GM12878 (cell line): Measurements from ENCODE around the gene ARHGAP19. TPM values are rescaled to one million over a fixed set of nuclear protein-coding genes. Genes with fewer than 3 reads are reported as not detected.

Experiments used
- ATAC-seq: fragments of 200-7000 bp; cut with Tn5 transposase; 3 replicates; pipeline ENCODE4 v1.9.1; 2020; ENCODE audit warnings: mild to moderate bottlenecking, moderate library complexity
- BruUV-seq: library from RNA; stranded (reverse); fragments of 400-500 nt; replicated peaks from 2 replicates; lab custom pipeline; 2021; lab: Mats Ljungman, UMichigan
- CTCF ChIA-PET: fragments of 300-600 bp; sonication (Branson Sonifier 250); formaldehyde crosslinking; extraction: SDS; loops from one replicate; lab custom pipeline; 2021; ENCODE audit warnings: inconsistent platforms; lab: Yijun Ruan, JAX
- POLR2A ChIA-PET: fragments of 350-600 bp; formaldehyde crosslinking; extraction: SDS; loops from one replicate; lab custom pipeline; 2021; ENCODE audit warnings: inconsistent platforms; lab: Charles Lee
- RAD21 ChIA-PET: fragments of 300-600 bp; sonication (Branson Sonifier 250); formaldehyde crosslinking; loops from one replicate; lab custom pipeline; 2023; ENCODE audit warnings: antibody characterized with exemption; ENCODE audit not compliant: unreplicated experiment; lab: Charles Lee
- SMC1A ChIA-PET: fragments of 300-600 bp; sonication (Branson Sonifier 250); formaldehyde crosslinking; loops from one replicate; lab custom pipeline; 2023; ENCODE audit not compliant: unreplicated experiment, uncharacterized antibody; lab: Charles Lee
- DNase-seq: peaks from one replicate; pipeline ENCODE4 v3.0.0-alpha.2; 2011; ENCODE audit warnings: low read depth, low spot score
- FAIRE-seq: peaks from 3 replicates; lab custom pipeline; 2011; peaks lifted over from hg19 to GRCh38; lab: Jason Lieb, UNC
- H2AFZ ChIP-seq: 2 replicates; pipeline ENCODE4 v1.6.0; 2011; ENCODE audit warnings: low read depth, low read length, control low read depth; ENCODE audit not compliant: control insufficient read depth
- H3K27ac ChIP-seq: 2 replicates; pipeline ENCODE4 v1.5.1; 2011; ENCODE audit warnings: control low read depth; ENCODE audit not compliant: control insufficient read depth, insufficient read depth
- H3K27me3 ChIP-seq, 2 experiments: replicated peaks in 1 of 2; 2 replicates each; pipeline versions ENCODE4 v1.6.0 to v1.6.1; 2011; ENCODE audit warnings: low read length in 1 of 2; ENCODE audit not compliant: control insufficient read depth in 2 of 2, insufficient read depth in 2 of 2
- H3K36me3 ChIP-seq, 2 experiments: 2 replicates each; pipeline ENCODE4 v1.5.1; 2011; ENCODE audit warnings: low read length in 1 of 2; ENCODE audit not compliant: control insufficient read depth in 2 of 2, insufficient read depth in 2 of 2
- H3K4me1 ChIP-seq: 2 replicates; pipeline ENCODE4 v1.6.1; 2011; ENCODE audit warnings: mild to moderate bottlenecking, low read length, moderate library complexity, mixed read lengths; ENCODE audit not compliant: control insufficient read depth, insufficient read depth
- H3K4me2 ChIP-seq: 2 replicates; pipeline ENCODE4 v1.6.0; 2011; ENCODE audit warnings: control low read depth; ENCODE audit not compliant: control insufficient read depth, insufficient read depth
- H3K4me3 ChIP-seq: fragments of 200-600 bp; sonication (generic); 2 replicates; pipeline ENCODE4 v1.5.1; 2016
- H3K79me2 ChIP-seq: 2 replicates; pipeline ENCODE4 v1.6.0; 2011; ENCODE audit warnings: low read length; ENCODE audit not compliant: control insufficient read depth, insufficient read depth
- H3K9ac ChIP-seq: 2 replicates; pipeline ENCODE4 v1.8.0; 2011; ENCODE audit warnings: low read length, control low read depth, mixed read lengths; ENCODE audit not compliant: control insufficient read depth, insufficient read depth
- H3K9me3 ChIP-seq: replicated peaks from 3 replicates; pipeline ENCODE4 v1.5.1; 2011; ENCODE audit warnings: mild to moderate bottlenecking, low read length; ENCODE audit not compliant: control insufficient read depth, insufficient read depth
- H4K20me1 ChIP-seq: 2 replicates; pipeline ENCODE4 v1.6.0; 2011; ENCODE audit not compliant: control insufficient read depth, insufficient read depth
- EZH2 ChIP-seq: IDR thresholded peaks from 2 replicates; pipeline ENCODE4 v1.6.1; 2012; ENCODE audit warnings: low read depth, mild to moderate bottlenecking, control low read depth, inconsistent platforms, low read length, borderline replicate concordance; ENCODE audit not compliant: control insufficient read depth
- IKZF1 ChIP-seq: fragments of 450-650 bp; conservative IDR thresholded peaks from 2 replicates; pipeline ENCODE4 v1.6.1; 2017; ENCODE audit warnings: antibody characterized with exemption, mild to moderate bottlenecking
- POLR2AphosphoS5 ChIP-seq: IDR thresholded peaks from 2 replicates; pipeline ENCODE4 v1.6.1; 2011; ENCODE audit warnings: mild to moderate bottlenecking, low read length, inconsistent platforms
- SMARCA5 ChIP-seq: fragments of 450-650 bp; IDR thresholded peaks from 2 replicates; pipeline ENCODE4 v1.6.1; 2017; ENCODE audit warnings: mild to moderate bottlenecking
- SRF ChIP-seq, 2 experiments: IDR thresholded peaks; 2 replicates each; pipeline ENCODE4 v1.6.1; 2011; ENCODE audit warnings: low read depth in 2 of 2, low read length in 2 of 2, mild to moderate bottlenecking in 1 of 2, moderate library complexity in 1 of 2
- TAF1 ChIP-seq: IDR thresholded peaks from 2 replicates; pipeline ENCODE4 v1.6.1; 2011; ENCODE audit warnings: mild to moderate bottlenecking, low read depth, low read length, borderline replicate concordance
- whole genome bisulfite sequencing: methylation state at CpG from one replicate; pipeline ENCODE4 v1.1.6; 2016; ENCODE audit warnings: low lambda C conversion rate; ENCODE audit not compliant: insufficient replicate concordance, insufficient coverage; ENCODE audit errors: missing lambda C conversion rate; 5-methylcytosine and 5-hydroxymethylcytosine counted together
- in situ Hi-C: fragments of 300-500 bp; cut with MboI; formaldehyde crosslinking; loops from 9 replicates; pipeline ENCODE4 v1.14.3; 2018; ENCODE audit warnings: mixed read lengths
- intact Hi-C: fragments of 100-400 bp; cut with micrococcal nuclease; formaldehyde crosslinking; loops from one replicate; pipeline ENCODE4 v1.14.2; 2022; ENCODE audit not compliant: unreplicated experiment
- polyA plus RNA-seq, 11 experiments: library from polyadenylated mRNA; depleted of rRNA in 4 of 11; unstranded in 6 of 11; stranded (reverse) in 5 of 11; fragments of >200 nt; fragmentation: Nextera tagmentation in 4 of 11; fragmentation: Illumina TruSeq in 1 of 11; extraction: Ambion mirVana in 4 of 11; extraction: Trizol in 1 of 11; gene quantifications; 1 replicate in 1 of 11; 2 replicates in 10 of 11; pipeline versions ENCODE4 v1.2.1 to v1.2.3, GENCODE V29; 2011 to 2016; ENCODE audit warnings: inconsistent platforms in 2 of 11, missing spikeins in 2 of 11, low read depth in 1 of 11
- total RNA-seq, 4 experiments: library from RNA; depleted of rRNA in 3 of 4; stranded (reverse); fragments of >200 nt in 3 of 4; fragmentation: Illumina TruSeq in 1 of 4; extraction: Trizol in 1 of 4; gene quantifications; 2 replicates each; pipeline versions ENCODE4 v1.2.1 to v1.2.3, GENCODE V29; 2013 to 2021
- TF ChIP-seq, protein P1 (sequence below): fragments of 450-650 bp; IDR thresholded peaks from 2 replicates; pipeline ENCODE4 v1.6.1; 2018; ENCODE audit warnings: mild to moderate bottlenecking, low read depth, moderate library complexity; ENCODE audit not compliant: partially characterized antibody

Gene ARHGAP19
- total and polyA plus RNA-seq, 10 of the 15 experiments (the other 5 are each of a cell fraction or from before 2014, with no cell fraction given): 13.3 to 40.7 (median 22.6) TPM

DNA sequence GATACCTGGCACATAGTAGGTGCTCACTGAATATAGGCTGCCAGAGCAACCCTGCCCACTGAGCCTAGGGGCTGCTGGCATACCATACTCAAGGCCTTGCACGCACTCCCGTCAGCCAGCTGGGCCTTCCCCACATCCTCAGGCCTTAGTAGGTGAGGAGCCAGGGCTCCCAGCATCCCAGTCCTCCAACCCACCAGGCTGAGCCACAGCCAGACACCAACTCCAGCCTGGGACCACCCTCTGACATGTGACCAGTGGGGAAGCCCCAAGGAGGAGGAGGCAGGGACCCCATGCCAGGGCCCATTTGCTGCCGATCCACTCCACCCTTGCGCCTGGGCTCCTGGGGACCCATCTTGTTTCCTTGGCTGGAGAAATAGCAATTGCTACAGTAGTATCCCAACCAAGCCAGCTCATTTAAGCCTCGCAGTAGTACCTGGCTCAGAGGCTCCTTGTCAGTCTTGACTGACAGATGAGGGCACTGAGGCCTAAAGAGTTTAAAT lies 118.1 kb downstream of the ARHGAP19 start:
- Histone ChIP-seq H2AFZ (no peak overlapping the region), H3K27me3 (peaks cover 0 to 6% of the 10 kb centered on the region in 2 experiments; a peak in 2 of 4 replicates), H3K9me3 (no peaks in the 10 kb centered on the region), H3K4me1 (no peaks in the 10 kb centered on the region), H3K4me2 (no peak overlapping the region), H4K20me1 (no peaks in the 10 kb centered on the region), H3K36me3 (no peaks in the 10 kb centered on the region), H3K4me3 (no peak overlapping the region), H3K79me2 (no peaks in the 10 kb centered on the region), H3K9ac (no peak overlapping the region), H3K27ac (no peak overlapping the region)
- RAD21 ChIA-PET: no interaction called here
- FAIRE-seq (no peak), DNase-seq (no peak), ATAC-seq (no peak)
- POLR2A ChIA-PET: no interaction called here
- BruUV-seq: no TSS peak
- TF ChIP-seq EZH2: no peak
- TF ChIP-seq TAF1: no peak
- TF ChIP-seq, protein P1, sequence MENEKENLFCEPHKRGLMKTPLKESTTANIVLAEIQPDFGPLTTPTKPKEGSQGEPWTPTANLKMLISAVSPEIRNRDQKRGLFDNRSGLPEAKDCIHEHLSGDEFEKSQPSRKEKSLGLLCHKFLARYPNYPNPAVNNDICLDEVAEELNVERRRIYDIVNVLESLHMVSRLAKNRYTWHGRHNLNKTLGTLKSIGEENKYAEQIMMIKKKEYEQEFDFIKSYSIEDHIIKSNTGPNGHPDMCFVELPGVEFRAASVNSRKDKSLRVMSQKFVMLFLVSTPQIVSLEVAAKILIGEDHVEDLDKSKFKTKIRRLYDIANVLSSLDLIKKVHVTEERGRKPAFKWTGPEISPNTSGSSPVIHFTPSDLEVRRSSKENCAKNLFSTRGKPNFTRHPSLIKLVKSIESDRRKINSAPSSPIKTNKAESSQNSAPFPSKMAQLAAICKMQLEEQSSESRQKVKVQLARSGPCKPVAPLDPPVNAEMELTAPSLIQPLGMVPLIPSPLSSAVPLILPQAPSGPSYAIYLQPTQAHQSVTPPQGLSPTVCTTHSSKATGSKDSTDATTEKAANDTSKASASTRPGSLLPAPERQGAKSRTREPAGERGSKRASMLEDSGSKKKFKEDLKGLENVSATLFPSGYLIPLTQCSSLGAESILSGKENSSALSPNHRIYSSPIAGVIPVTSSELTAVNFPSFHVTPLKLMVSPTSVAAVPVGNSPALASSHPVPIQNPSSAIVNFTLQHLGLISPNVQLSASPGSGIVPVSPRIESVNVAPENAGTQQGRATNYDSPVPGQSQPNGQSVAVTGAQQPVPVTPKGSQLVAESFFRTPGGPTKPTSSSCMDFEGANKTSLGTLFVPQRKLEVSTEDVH: no peak
- TF ChIP-seq IKZF1: no peak
- no peak for TF ChIP-seq SRF (IDR thresholded peaks at IDR 0.05; ENCODE audit: low read depth in 2 of 2, low read length in 2 of 2)
- TF ChIP-seq POLR2AphosphoS5: no peak
- TF ChIP-seq SMARCA5: no peak
- in situ Hi-C loops (no loop called here), intact Hi-C loops (no loop called here)
- WGBS: 83% methylated on average over 5 of the region's 5 CpGs
- SMC1A ChIA-PET: interaction anchor here (1.0 to 1.2 kb wide), 2 partner anchors 26 to 36 kb away, joined by 3 to 5 read pairs; no protein-coding TSS in a partner anchor
- CTCF ChIA-PET: interaction anchor here (0.5 to 1.7 kb wide), 3 partner anchors 19 to 683 kb away, joined by 3 to 5 read pairs (median 3); no protein-coding TSS in a partner anchor
